HTERT RPE-1 (cell line): ENCODE data around the gene OTUD6A.
"Not testable (repeated sequence)": the region's sequence is repeated elsewhere in the genome, so short reads cannot be mapped to it uniquely, and the experiment has no call there.

Source experiments
- in situ Hi-C: fragments of 300-500 bp; cut with MboI; formaldehyde crosslinking; loops from 4 replicates; pipeline ENCODE4 v1.14.3; 2020; ENCODE audit warnings: low sequenced_read_pairs

The OTUD6A gene

DNA sequence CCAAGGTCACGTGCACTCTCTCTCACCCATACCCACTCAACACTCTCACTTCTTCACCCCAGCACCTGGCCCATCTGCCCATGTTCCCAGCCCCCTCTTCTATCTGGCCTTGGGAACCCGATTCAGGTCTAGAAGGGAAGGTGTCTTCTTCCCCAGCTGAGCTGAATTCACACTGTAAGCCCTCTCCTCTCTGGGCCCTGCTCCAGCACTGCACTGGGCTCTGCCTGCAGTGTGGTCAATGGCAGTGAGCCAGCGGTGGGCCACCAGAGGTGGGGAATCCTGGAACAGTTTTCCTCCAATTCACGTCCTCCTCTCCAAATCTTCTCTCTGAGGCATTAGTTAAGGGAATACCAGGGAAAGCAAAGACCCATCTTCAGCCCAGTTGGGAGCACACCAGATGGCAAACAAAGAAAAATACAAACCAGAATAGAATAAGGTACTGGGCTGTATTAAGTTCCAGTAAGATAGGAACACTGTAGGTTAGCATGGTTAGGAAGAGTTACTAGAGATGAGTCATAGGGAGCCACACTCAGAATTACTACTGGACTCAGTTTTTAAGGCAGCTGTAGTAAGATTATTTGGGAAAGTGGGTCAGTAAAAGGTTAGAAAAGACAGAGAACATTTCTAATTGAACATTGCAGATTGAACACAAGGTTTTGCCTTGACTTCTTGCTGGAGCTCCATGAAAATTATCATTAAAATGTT is 17.6 kb upstream of the OTUD6A start:
- in situ Hi-C loops: no loop called here

DNA sequence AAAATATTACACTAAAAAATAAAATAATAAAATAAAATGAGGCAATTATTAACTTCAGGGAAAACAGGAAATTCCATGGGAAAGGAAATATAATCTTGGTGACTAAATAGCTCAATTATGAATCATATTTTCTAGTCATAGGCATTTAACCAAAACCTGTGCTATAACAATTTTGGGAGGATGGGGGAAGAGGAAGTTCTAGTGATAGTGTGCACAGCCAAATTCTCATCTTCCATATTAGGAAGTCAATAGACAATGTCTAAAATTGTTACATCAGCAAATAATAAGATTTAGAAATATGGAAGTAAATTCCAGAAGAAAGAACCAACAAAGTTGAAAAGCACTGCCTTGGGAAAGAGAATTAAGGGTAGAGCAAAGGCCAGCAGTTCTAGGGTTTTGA is 15.3 kb upstream of the OTUD6A start:
- in situ Hi-C loops: no loop called here

DNA sequence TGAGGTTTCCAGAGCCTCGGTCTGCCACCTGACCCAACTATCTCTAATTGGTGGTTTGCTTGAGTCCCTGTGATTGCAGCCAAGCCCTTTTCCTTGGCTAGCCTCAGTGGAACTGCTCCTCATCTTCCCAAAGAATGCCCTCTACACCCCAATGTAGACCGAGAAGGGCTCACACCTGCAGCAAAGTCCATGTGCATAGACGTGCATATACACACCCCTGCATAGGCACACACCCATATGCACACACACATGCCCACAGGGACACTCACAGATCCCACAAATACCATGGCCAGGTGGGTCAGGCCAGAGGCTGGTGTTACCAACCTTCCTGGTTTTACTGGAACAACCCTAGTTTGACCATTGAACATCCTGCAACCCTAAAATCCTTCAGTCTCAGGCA is 12.9 kb upstream of the OTUD6A start:
- in situ Hi-C loops: no loop called here

DNA sequence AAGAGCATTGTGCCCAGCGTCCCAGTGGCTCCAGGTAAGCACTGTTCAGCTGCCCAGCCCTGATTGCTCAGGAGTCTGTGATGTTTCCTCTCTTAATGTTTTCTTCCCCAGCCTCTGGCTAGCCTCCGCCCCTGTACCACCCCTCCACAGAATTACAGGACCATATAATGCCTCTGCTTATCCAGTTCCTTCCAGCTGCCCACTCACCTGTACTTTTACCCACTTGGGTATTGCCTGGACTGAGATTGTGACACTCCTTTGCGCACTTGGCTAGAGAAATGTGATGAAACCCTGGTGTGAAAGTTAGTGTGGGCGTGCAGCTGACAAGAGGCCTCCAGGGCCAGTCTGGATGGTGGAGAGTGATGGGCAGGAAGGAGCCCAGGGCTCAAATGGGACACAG is 12.3 kb upstream of the OTUD6A start, which contains the start of gene AWAT2:
Gene AWAT2 (minus strand): TSS at position 14 of the 400 bp plus-strand sequence. CDS start 6 bp downstream, at position 8.
- in situ Hi-C loops: no loop called here

DNA sequence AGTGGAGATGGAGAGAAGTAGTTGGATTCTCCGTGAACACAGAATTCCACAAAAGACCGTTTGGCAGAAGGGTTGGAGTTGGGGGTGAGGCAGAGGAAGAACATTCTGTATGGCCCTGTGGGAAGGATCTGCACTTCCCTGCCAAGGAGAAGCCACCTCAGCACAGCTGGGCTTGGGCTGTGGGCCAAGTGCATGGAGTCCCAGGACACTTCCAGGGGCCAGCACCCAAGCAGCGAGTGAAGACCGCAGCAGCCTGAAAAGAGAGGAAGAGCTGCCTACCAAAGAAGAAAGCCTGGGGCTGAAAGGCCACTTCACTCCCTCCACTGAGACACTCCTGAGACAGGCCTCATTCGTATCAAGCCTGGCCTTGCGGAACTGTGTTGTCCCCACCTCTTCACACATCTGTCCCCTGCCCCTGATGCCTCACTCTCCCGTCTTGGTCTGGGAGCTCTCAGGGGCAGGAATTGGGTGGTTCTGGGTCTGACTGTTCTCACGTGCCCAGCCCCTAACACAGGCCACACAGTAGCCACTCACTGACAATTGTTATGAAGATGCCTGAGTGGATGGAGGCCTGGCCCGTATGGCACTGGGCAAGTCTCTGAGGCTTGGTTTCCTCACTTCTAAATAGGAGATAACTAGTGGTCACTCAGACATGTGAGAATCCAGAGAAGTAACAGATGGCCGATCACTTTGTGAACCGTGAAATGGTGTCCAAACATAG is 9.2 kb upstream of the OTUD6A start:
- in situ Hi-C loops: no loop called here

DNA sequence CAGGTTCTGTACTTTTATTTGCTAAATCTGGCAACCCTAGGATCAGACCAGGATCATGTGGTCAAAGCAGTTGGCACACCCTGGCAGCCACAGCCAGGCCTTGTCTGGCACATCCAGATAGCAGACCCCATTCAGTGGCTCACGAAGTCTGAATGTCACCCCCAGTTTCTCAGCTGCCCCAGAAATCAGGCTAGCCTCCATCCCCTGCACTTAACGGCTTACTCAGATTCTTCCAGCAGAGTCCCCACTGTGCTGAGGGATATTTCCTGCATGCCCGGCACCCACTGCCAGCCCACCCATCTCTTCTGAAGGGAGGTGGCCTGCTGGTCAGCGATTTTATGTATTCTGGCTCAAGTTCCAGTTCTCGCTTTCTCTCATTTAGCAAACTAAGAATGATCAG is 7.9 kb upstream of the OTUD6A start:
- in situ Hi-C loops: no loop called here

DNA sequence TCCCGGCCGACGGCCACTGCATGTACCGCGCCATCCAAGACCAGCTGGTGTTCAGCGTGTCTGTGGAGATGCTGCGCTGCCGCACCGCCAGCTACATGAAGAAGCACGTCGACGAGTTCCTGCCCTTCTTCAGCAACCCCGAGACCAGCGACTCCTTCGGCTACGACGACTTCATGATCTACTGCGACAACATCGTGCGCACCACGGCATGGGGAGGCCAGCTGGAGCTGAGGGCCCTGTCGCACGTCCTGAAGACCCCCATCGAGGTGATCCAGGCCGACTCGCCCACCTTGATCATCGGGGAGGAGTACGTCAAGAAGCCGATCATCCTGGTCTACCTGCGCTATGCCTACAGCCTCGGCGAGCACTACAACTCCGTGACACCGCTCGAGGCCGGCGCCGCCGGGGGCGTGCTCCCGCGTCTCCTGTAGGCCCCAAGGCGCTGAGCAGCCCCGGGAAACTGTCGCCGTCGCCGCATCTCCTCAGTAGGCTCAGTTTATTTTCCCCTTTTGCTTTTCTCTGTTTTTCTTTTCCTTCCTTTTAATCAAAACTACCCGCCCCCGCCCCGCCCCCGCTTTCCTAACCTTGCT is 799 bp downstream of the OTUD6A start:
- in situ Hi-C loops: no loop called here

DNA sequence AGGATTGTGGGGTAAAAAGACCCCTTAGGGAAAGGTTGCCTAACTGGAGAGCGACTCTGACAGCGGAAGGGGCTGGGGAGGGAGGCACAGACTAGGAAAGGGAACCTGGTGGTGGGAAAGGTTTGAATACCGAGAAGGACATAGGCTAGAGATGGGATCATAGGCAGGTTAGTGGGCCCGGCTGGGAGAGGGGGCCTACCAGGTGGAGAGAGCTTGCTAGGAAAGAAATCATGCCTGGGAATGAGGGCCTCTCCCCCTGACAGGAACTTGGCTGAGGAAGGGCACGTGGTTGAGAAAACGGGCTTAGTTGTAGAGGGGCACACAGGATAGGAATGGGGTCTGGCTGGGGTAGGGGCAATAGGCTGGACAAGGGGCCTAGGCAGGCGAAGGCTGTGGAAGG is 4.4 kb downstream of the OTUD6A start:
- in situ Hi-C loops: no loop called here

DNA sequence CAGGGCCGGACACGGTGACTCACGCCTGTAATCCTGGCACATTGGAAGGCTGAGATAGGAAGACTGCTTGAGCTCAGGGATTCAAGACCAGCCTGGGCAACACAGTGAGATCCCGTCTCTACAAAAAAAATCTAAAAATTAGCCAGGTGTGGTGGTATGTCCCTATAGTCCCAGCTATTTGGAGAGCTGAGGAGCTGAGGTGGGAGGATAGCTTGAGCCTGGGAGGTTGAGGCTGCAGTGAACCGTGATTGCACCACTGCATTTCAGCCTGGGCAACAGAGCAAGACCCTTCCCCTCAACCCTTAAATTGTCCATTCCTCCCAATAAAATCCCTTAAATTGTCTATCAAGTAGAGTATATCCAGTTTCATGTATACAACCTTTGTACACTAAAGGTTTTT is 17.0 kb downstream of the OTUD6A start:
- in situ Hi-C loops: no loop called here

DNA sequence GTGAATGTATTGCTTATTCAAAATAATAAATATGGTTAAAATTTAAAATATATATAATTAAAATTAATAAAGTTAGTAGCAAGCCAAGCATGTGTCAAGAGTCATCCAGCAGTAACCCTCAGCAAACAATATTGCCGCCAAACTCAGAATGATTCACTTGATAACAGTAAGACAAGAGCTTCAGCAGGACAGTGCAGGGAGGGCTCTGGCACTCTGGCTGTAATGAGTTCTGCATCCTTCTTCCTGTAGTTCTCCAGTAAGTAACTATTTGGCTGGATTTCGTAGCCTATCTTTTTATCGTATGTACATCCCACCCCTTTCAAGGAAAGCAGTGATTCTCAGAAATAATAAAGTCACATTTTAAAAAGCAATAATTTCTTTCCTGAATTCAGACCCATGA is 17.6 kb downstream of the OTUD6A start:
- in situ Hi-C loops: no loop called here

DNA sequence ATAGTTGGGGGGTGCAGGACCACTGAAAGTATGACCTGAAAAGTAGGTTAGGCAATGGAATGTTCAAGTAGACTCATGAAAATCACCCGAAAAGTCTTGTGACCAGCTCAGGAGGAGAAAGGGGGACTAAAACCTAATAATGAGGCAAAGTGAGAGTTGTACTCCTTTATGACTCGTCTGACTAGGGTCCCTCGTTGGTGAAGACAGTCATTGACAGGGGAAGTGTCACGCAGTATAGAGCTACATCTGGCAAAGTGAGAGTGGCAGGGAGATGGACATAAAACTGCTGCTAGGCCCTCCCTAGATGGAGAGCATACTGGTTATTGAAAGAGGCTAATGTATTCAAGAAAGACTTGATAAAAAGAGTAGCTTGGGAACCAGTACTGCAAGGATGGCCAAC is 20.5 kb downstream of the OTUD6A start:
- in situ Hi-C loops: no loop called here

DNA sequence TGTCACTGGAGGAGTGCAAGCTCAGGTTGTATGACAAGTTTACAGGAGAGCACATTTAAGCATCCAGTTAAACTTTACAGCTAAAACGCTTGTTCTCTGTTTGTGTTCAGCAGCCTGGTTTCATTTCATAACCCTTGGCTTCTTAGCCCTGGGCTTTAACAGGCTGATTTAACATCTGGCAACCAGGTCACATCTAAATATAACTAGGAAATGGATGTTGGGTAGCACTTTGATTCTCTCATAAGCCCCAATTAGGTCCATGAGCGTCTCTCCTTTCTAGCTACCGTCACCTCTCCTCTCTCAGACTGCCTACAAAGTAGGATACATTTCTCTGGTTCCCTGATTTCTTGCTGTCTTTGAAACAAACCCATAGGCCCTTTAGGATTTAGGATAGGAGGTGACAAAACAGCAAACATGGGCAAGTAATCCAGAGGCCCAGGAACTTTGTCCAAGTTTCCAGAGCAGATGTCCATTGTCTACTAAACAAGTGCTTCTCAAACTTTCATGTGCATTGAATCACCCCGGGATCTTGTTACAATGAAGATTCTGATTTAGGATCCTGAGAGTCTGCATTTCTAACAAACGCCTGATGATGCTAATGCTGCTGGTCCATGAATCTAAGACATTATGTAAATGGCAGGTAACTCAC is 22.5 kb downstream of the OTUD6A start:
- in situ Hi-C loops: no loop called here

DNA sequence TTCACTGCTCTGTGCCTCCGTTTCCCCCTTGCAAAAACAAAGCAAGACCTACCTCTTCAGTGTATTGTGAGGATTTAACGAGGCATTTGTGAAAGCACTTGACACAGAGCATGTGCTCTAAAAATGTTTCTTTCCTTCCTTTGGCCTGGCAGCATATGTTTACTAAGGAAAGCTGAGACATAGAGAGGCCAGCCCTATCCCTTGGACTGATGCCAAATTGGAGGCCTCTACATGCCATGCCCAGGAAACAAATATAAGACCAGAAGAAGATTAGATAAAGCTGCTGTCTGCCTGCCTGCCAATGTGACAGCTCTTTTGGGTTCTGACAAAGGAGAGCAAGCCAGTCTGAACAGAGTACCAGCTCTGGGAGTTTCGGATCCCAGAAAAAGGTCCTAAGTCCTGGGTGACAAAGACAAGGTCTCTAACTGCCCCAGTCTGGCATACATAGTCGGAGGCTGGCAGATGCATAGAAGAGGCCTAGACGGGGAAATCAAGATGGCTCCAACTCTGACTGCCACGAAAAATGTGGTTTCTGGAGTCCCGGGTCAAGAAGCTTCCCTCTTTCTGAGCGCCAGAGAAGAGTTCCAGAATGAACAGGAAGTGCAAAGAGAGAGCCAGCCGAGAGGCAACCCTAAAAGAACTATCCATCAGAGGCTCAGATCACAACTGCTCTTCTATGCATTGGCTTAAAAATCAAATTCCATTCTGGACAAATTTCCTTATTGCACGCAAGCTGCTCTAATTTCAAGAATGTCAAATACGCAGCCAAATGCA is 25.8 kb downstream of the OTUD6A start:
- in situ Hi-C loops: no loop called here

DNA sequence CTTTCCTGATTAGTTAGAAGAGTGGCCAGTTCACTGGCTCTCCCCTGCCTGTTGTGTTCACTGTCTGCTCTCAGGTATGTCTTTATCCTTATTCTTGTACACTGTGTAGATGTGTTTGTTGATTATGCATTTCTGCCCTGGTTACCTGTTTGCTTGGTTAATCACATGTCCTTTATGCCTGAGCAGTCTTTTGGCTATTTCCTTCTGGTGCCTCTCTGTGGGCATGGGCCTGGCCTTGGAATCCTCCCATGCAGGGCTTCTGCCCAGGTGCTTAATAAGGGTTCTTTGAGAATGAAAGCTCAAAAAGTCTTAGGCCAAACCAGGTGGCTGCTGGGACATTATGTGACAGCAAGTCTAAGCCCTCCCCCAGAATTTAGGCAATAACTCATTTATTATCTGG is 26.5 kb downstream of the OTUD6A start:
- in situ Hi-C loops: no loop called here

DNA sequence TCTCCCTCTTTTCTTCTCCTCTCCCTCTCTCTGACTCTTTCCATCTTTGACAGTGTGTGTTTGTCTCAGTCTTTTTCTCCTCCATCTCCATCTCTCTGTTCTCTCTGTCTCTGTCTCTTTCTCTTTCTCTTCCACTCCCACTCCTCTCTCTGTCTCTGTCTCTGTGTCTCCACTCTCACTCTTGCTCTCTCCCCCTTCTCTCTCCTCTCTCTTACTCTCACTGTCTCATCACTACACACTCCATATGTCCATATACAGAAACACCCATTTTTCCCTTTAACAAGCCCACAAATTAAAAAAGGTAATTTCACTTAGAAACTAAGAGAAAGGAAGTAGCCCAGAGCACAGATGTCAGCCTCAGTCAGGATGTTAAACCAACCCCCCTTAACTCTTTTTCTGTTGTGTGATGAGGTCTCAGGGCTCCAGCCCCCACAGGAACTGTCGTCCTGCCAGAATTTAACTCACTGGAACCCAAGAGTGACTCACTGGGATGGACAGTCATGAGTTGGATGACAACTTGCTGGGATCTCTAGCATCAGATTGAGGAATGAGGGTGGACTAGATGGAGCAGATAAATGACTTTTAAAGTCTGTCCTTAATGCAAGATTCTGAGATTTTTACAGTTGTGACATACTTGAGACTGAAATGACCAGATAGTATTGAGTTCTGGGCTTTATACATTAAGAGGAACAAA is 27.5 kb downstream of the OTUD6A start:
- in situ Hi-C loops: no loop called here

DNA sequence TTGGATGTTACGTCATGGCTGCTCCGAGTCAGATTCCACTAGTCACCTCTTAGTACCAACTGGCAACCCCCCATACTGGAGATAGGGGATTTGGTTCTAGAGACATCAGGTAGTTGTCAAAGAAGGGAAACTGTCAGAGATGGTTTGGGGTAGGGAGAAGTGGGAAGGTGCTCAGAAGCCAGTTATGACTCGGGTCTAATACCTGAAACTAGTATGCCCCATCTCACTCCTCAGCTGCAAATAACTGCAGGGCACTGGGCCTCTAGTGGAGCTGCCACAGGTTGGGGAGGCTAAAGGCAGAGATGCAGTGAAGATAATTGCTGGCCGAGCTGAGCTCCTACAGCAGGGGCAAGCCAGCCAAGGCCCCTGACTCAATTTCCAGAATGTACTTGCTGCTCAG is 30.0 kb downstream of the OTUD6A start:
- in situ Hi-C loops: no loop called here

DNA sequence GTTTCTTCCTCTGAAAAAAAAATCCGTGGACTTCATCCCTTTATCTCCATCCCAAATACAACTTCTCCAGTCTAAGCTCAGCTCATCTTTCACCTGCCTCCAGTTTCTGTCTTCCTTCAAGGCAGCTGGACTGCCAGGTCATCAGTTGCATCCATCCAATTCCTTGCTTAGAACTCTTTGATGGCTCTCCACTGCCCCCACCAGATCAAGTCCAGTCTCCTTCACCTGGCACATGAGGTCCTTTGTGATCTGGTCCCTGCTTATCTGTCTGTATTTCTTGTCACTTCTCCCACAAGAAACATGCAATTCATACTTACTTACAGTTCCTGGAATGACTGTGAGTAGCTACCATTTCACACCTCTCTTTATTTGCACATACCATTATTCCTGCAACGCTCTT is 33.8 kb downstream of the OTUD6A start:
- in situ Hi-C loops: no loop called here

DNA sequence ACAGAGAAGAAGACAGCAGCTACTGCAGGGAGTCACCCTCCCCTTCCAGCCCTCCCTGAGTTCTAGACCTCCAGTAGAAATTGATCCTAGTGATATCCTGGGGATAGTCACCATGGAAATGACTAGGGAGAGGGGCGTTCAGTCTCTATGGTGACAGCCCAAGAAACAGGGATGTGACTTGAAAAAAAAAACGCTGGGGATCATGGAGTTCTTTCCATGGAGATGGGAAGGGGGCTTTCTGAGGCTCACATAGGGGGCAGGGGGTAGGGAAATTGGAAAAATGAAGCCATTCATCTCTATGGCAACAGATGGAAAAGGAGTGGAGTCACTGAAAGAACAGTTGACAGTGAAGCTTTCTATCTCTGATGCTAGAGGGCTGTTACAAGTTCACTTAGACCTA is 43.0 kb downstream of the OTUD6A start:
- in situ Hi-C loops: no loop called here

DNA sequence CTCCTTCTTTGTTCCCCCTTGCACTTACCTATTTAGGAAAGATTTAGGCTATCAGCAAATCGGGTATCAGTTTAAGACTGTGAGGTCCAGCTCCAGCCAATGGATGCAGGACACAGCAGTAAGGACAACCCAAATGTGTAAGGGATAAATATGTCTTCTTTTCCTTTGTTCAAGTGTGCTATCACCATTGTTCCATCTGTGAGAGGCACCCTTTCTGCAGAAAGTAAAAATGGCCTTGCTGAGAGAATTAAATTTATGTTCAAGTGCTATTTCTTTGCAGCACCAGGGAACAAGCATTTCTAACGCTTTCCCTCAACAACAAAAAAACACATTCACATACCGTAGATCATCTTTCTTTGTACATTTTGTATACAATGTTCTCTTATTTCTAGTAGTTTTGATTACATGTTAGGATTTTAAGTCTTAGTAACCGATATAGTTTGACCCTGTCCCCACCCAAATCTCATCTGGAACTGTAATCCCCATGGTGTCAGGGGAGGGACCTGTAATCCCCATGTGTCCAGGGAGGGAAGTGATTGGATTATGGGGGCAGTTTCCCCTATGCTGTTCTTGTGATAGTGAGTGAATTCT is 49.3 kb downstream of the OTUD6A start:
- in situ Hi-C loops: not testable (repeated sequence)
